HCT116 (cell line): Measurements from ENCODE around the gene GPX3. TPM values are rescaled to one million over a fixed set of nuclear protein-coding genes. Genes with fewer than 3 reads are reported as not detected.

ENCODE experiments used
- ATAC-seq: fragments of 200-7000 bp; cut with Tn5 transposase; 2 replicates; pipeline ENCODE4 v1.9.1; 2020; ENCODE audit warnings: mild to moderate bottlenecking, moderate library complexity
- BruUV-seq: library from RNA; stranded (reverse); fragments of 400-500 nt; replicated peaks from 2 replicates; lab custom pipeline; 2021; lab: Mats Ljungman, UMichigan
- CTCF ChIA-PET: fragments of 300-600 bp; sonication (Branson Sonifier 250); formaldehyde crosslinking; loops from one replicate; lab custom pipeline; 2021; ENCODE audit warnings: antibody characterized with exemption; lab: Charles Lee
- POLR2A ChIA-PET: fragments of 300-600, 350-600 bp; sonication (Branson Sonifier 250); formaldehyde crosslinking; loops from one replicate; lab custom pipeline; 2021; ENCODE audit warnings: antibody characterized with exemption; lab: Charles Lee
- RAD21 ChIA-PET, 2 experiments: fragments of 300-600 bp; sonication (Branson Sonifier 250); formaldehyde crosslinking; loops; one replicate each; lab custom pipeline; 2023; ENCODE audit warnings: low total read pairs in 2 of 2; ENCODE audit not compliant: uncharacterized antibody in 2 of 2, unreplicated experiment in 2 of 2, low non-redundant PET in 1 of 2; lab: Charles Lee
- DNase-seq: peaks from one replicate; pipeline ENCODE4 v3.0.0-alpha.2; 2010; ENCODE audit warnings: low read depth, low spot score
- H2AFZ ChIP-seq: fragments of 200-600 bp; shearing (Covaris generic), sonication (generic); 2 replicates; pipeline ENCODE4 v1.6.1; 2017; ENCODE audit warnings: low read depth, mixed run types, mixed read lengths, antibody characterized with exemption, low read length; ENCODE audit not compliant: poor library complexity, severe bottlenecking
- H3K27ac ChIP-seq: 2 replicates; pipeline ENCODE4 v1.5.1; 2012; ENCODE audit warnings: low read depth, low read length
- H3K27me3 ChIP-seq: fragments of 200-600 bp; sonication (generic); 2 replicates; pipeline ENCODE4 v1.6.1; 2016; ENCODE audit warnings: mixed run types, low read length, mixed read lengths; ENCODE audit not compliant: insufficient read depth
- H3K36me3 ChIP-seq, 2 experiments: fragments of 200-500 bp in 1 of 2; fragments of 200-600 bp in 1 of 2; sonication (Bioruptor generic) in 1 of 2; sonication (generic) in 1 of 2; 2 replicates each; pipeline versions ENCODE4 v1.5.1 to v1.6.1; 2014 to 2016; ENCODE audit warnings: low read length in 2 of 2, inconsistent platforms in 1 of 2, mixed read lengths in 1 of 2, mixed run types in 1 of 2; ENCODE audit not compliant: insufficient read depth in 2 of 2, control insufficient read depth in 1 of 2
- H3K4me1 ChIP-seq, 2 experiments: fragments of 200-600 bp in 1 of 2; sonication (generic) in 1 of 2; 2 replicates each; pipeline versions ENCODE4 v1.5.1 to v1.6.1; 2012 to 2017; ENCODE audit warnings: low read length in 2 of 2, inconsistent platforms in 1 of 2, mild to moderate bottlenecking in 1 of 2, mixed read lengths in 1 of 2, mixed run types in 1 of 2, moderate library complexity in 1 of 2; ENCODE audit not compliant: insufficient read depth in 2 of 2, control insufficient read depth in 1 of 2
- H3K4me2 ChIP-seq: fragments of 200-600 bp; sonication (generic); 2 replicates; pipeline ENCODE4 v1.6.1; 2017; ENCODE audit warnings: mixed run types, low read length, mixed read lengths
- H3K4me3 ChIP-seq, 2 experiments: fragments of 200-600 bp in 1 of 2; sonication (generic) in 1 of 2; replicated peaks in 1 of 2; 2 replicates each; pipeline ENCODE4 v1.5.1; 2011 to 2016; ENCODE audit warnings: low read length in 2 of 2, control low read depth in 1 of 2, low read depth in 1 of 2, mild to moderate bottlenecking in 1 of 2, mixed read lengths in 1 of 2, mixed run types in 1 of 2
- H3K79me2 ChIP-seq: fragments of 200-600 bp; sonication (generic); 2 replicates; pipeline ENCODE4 v1.6.1; 2017; ENCODE audit warnings: mild to moderate bottlenecking, mixed run types, low read length, moderate library complexity, mixed read lengths; ENCODE audit not compliant: insufficient read depth
- H3K9ac ChIP-seq: fragments of 200-600 bp; sonication (generic); 2 replicates; pipeline ENCODE4 v1.6.1; 2016; ENCODE audit warnings: low read length, mixed read lengths
- H3K9me2 ChIP-seq: fragments of 200-600 bp; sonication (generic), shearing (Covaris generic); 2 replicates; pipeline ENCODE4 v1.6.1; 2017; ENCODE audit warnings: mixed run types, mild to moderate bottlenecking, moderate library complexity; ENCODE audit not compliant: insufficient read depth
- H3K9me3 ChIP-seq, 2 experiments: fragments of 200-500 bp in 1 of 2; fragments of 200-600 bp in 1 of 2; sonication (Bioruptor generic) in 1 of 2; sonication (generic) in 1 of 2; 2 replicates each; pipeline ENCODE4 v1.6.1; 2014 to 2017; ENCODE audit warnings: low read length in 2 of 2, mixed read lengths in 2 of 2, inconsistent platforms in 1 of 2, low read depth in 1 of 2, mild to moderate bottlenecking in 1 of 2, mixed run types in 1 of 2, moderate library complexity in 1 of 2; ENCODE audit not compliant: control insufficient read depth in 1 of 2, insufficient read depth in 1 of 2
- H4K20me1 ChIP-seq: fragments of 200-600 bp; sonication (generic), shearing (Covaris generic); 2 replicates; pipeline ENCODE4 v1.6.1; 2017; ENCODE audit warnings: mixed run types, mild to moderate bottlenecking, moderate library complexity; ENCODE audit not compliant: insufficient read depth
- CBX3 ChIP-seq: IDR thresholded peaks from 2 replicates; pipeline ENCODE4 v1.6.1; 2012; ENCODE audit warnings: low read depth
- CEBPB ChIP-seq: IDR thresholded peaks from 2 replicates; pipeline ENCODE4 v1.6.1; 2012; ENCODE audit warnings: low read depth
- EGR1 ChIP-seq: IDR thresholded peaks from 2 replicates; pipeline ENCODE4 v1.6.1; 2012; ENCODE audit warnings: low read depth
- ELF1 ChIP-seq: IDR thresholded peaks from 2 replicates; pipeline ENCODE4 v1.6.1; 2012; ENCODE audit warnings: low read depth, borderline replicate concordance
- EZH2 ChIP-seq: fragments of 200-600 bp; sonication (generic); IDR thresholded peaks from 2 replicates; pipeline ENCODE4 v1.6.1; 2017; ENCODE audit warnings: antibody characterized with exemption, mixed run types
- EZH2phosphoT487 ChIP-seq: fragments of 200-600 bp; IDR thresholded peaks from 2 replicates; pipeline ENCODE4 v1.6.1; 2018; ENCODE audit warnings: antibody characterized with exemption, borderline replicate concordance
- FOSL1 ChIP-seq: IDR thresholded peaks from 2 replicates; pipeline ENCODE4 v1.6.1; 2012; ENCODE audit warnings: low read depth
- JUND ChIP-seq: IDR thresholded peaks from 2 replicates; pipeline ENCODE4 v1.6.1; 2012
- POLR2A ChIP-seq: IDR thresholded peaks from 2 replicates; pipeline ENCODE4 v1.7.0; 2011; ENCODE audit warnings: borderline replicate concordance; ENCODE audit not compliant: insufficient read depth, insufficient read length; ENCODE audit errors: extremely low read depth
- RAD21 ChIP-seq: IDR thresholded peaks from 2 replicates; pipeline ENCODE4 v1.6.1; 2012; ENCODE audit warnings: low read depth, mild to moderate bottlenecking
- SIN3A ChIP-seq: IDR thresholded peaks from 2 replicates; pipeline ENCODE4 v1.6.1; 2012; ENCODE audit warnings: low read depth
- SP1 ChIP-seq: IDR thresholded peaks from 2 replicates; pipeline ENCODE4 v1.6.1; 2012; ENCODE audit warnings: low read depth
- SRF ChIP-seq: IDR thresholded peaks from 2 replicates; pipeline ENCODE4 v1.6.1; 2012; ENCODE audit warnings: low read depth
- TCF7L2 ChIP-seq: IDR thresholded peaks from 2 replicates; pipeline ENCODE4 v1.7.0; 2011; ENCODE audit warnings: borderline replicate concordance, inconsistent platforms; ENCODE audit not compliant: insufficient read depth, insufficient read length; ENCODE audit errors: extremely low read depth
- YY1 ChIP-seq: IDR thresholded peaks from 2 replicates; pipeline ENCODE4 v1.6.1; 2011; ENCODE audit warnings: low read length, low read depth, moderate library complexity, mild to moderate bottlenecking; ENCODE audit not compliant: insufficient replicate concordance; ENCODE audit errors: extremely low read depth
- ZFX ChIP-seq: fragments of 450-650 bp; IDR thresholded peaks from 2 replicates; pipeline ENCODE4 v1.6.1; 2017
- ZNF274 ChIP-seq: fragments of 200-500 bp; sonication (Bioruptor generic); IDR thresholded peaks from 2 replicates; pipeline ENCODE4 v1.6.1; 2014; ENCODE audit warnings: mild to moderate bottlenecking, low read depth, low read length, inconsistent platforms
- intact Hi-C: fragments of 100-400 bp; cut with micrococcal nuclease; formaldehyde crosslinking; loops from 2 replicates; pipeline ENCODE4 v1.10.0; 2022
- total RNA-seq: library from RNA; stranded (reverse); gene quantifications from one replicate; pipeline ENCODE4 v1.2.1, GENCODE V29; 2021; ENCODE audit not compliant: unreplicated experiment
- TF ChIP-seq, protein P1 (sequence below), 3 experiments: fragments of 200-600 bp in 1 of 3; sonication (generic) in 1 of 3; IDR thresholded peaks in 2 of 3; conservative IDR thresholded peaks in 1 of 3; 2 replicates each; pipeline ENCODE4 v1.5.1; 2012 to 2017; ENCODE audit warnings: low read depth in 2 of 3, low read length in 2 of 3, antibody characterized with exemption in 1 of 3, borderline replicate concordance in 1 of 3, control low read depth in 1 of 3, mild to moderate bottlenecking in 1 of 3, mixed read lengths in 1 of 3, mixed run types in 1 of 3, moderate library complexity in 1 of 3; ENCODE audit not compliant: insufficient read depth in 1 of 3
- TF ChIP-seq, protein P2 (sequence below): IDR thresholded peaks from 2 replicates; pipeline ENCODE4 v1.6.1; 2011; ENCODE audit warnings: mild to moderate bottlenecking, low read length, moderate library complexity; ENCODE audit not compliant: insufficient replicate concordance; ENCODE audit errors: extremely low read depth
- TF ChIP-seq, protein P3 (sequence below): IDR thresholded peaks from 2 replicates; pipeline ENCODE4 v1.6.1; 2012

GPX3 gene
- total RNA-seq, 1 experiment from 2014 or later = 0.96 TPM

DNA sequence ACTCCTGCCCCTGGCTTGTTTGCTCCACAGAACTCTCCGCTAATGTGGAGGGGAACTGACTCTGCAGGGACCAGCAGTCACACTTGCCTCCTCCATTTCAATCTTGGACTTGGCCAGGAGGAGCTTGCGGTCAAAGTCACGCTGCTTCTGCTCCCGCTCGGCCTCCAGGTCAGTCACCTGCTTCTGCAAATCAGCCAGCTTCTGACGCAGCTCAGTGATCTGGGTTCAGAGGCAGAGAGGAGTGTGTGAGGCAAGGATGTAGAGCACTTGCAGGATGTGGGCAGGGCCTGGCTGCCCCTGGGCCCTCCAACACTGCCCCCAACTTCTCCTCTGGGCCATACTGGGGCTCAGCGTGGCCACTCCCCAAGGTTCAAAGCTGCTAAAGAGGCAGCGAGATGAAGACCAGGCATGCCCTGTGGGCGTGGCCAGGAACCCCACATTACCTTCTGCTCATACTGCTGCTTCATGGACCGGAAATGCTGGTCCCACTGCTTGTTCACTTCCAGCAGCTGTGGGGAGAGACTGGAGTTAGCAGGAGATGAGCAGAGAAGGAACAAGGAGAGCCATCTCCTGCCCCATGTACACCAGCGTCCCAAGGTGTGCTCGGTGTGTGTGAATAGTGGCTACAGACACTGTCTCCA, 22.2 kb downstream of the GPX3 start:
- H3K36me3 ChIP-seq = peaks cover 6 to 11% of the 10 kb centered on the region in 2 experiments; a peak in 3 of 4 replicates
- H3K9ac ChIP-seq = no peak overlapping the region
- ATAC-seq (no peak), DNase-seq (no peak)
- H3K4me1 ChIP-seq = peaks cover 4 to 49% of the 10 kb centered on the region in 2 experiments; a peak in 3 of 4 replicates
- H3K79me2 ChIP-seq = no peaks in the 10 kb centered on the region
- intact Hi-C loops = loop anchor here (10.0 kb wide), 1 partner anchor 588 kb away; no protein-coding TSS in a partner anchor
- no peak overlapping the region for H3K4me3 ChIP-seq
- no peak overlapping the region for H2AFZ ChIP-seq
- ChIA-PET RAD21 (no interaction called here), POLR2A (no interaction called here), CTCF (interaction anchor here (3.6 kb wide), 1 partner anchor 73 kb away, joined by 12 read pairs; no protein-coding TSS in a partner anchor)
- H3K27ac ChIP-seq = no peak overlapping the region
- H3K27me3 ChIP-seq = no peaks in the 10 kb centered on the region
- no TSS peak for BruUV-seq
- no peaks in the 10 kb centered on the region for H4K20me1 ChIP-seq
- no peak overlapping the region for H3K4me2 ChIP-seq
- no peaks in the 10 kb centered on the region for H3K9me2 ChIP-seq
- TF ChIP-seq ZNF274 = no peak
- TF ChIP-seq, protein P1, sequence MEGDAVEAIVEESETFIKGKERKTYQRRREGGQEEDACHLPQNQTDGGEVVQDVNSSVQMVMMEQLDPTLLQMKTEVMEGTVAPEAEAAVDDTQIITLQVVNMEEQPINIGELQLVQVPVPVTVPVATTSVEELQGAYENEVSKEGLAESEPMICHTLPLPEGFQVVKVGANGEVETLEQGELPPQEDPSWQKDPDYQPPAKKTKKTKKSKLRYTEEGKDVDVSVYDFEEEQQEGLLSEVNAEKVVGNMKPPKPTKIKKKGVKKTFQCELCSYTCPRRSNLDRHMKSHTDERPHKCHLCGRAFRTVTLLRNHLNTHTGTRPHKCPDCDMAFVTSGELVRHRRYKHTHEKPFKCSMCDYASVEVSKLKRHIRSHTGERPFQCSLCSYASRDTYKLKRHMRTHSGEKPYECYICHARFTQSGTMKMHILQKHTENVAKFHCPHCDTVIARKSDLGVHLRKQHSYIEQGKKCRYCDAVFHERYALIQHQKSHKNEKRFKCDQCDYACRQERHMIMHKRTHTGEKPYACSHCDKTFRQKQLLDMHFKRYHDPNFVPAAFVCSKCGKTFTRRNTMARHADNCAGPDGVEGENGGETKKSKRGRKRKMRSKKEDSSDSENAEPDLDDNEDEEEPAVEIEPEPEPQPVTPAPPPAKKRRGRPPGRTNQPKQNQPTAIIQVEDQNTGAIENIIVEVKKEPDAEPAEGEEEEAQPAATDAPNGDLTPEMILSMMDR (IDR thresholded peaks at IDR 0.05 in 2 of 3, conservative IDR thresholded peaks at IDR 0.05 in 1 of 3; ENCODE audit: borderline replicate concordance in 1 of 3, insufficient read depth in 1 of 3, low read depth in 2 of 3, low read length in 2 of 3) = no peak
- TF ChIP-seq EZH2 = no peak
- TF ChIP-seq ZFX = no peak
- TF ChIP-seq SIN3A = no peak
- TF ChIP-seq POLR2A = no peak
- no peak for TF ChIP-seq EZH2phosphoT487
- TF ChIP-seq SP1 = no peak
- TF ChIP-seq FOSL1 = no peak
- TF ChIP-seq YY1 = no peak
- TF ChIP-seq EGR1 = no peak
- no peak for TF ChIP-seq ELF1
- TF ChIP-seq CBX3 = no peak
- no peak for TF ChIP-seq JUND
- no peak for TF ChIP-seq CEBPB
- TF ChIP-seq, protein P2, sequence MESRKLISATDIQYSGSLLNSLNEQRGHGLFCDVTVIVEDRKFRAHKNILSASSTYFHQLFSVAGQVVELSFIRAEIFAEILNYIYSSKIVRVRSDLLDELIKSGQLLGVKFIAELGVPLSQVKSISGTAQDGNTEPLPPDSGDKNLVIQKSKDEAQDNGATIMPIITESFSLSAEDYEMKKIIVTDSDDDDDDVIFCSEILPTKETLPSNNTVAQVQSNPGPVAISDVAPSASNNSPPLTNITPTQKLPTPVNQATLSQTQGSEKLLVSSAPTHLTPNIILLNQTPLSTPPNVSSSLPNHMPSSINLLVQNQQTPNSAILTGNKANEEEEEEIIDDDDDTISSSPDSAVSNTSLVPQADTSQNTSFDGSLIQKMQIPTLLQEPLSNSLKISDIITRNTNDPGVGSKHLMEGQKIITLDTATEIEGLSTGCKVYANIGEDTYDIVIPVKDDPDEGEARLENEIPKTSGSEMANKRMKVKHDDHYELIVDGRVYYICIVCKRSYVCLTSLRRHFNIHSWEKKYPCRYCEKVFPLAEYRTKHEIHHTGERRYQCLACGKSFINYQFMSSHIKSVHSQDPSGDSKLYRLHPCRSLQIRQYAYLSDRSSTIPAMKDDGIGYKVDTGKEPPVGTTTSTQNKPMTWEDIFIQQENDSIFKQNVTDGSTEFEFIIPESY = no peak
- TF ChIP-seq, protein P3, sequence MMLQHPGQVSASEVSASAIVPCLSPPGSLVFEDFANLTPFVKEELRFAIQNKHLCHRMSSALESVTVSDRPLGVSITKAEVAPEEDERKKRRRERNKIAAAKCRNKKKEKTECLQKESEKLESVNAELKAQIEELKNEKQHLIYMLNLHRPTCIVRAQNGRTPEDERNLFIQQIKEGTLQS = no peak
- TF ChIP-seq RAD21 = no peak
- TF ChIP-seq TCF7L2 = no peak
- TF ChIP-seq SRF = no peak
- no peaks in the 10 kb centered on the region for H3K9me3 ChIP-seq
